CD4-positive, alpha-beta T cell treated with Interleukin-6 for 4 hours (primary cell): Measurements from ENCODE around the gene SLC7A8.
"Not testable (repeated sequence)": the region's sequence is repeated elsewhere in the genome, so short reads cannot be mapped to it uniquely, and the experiment has no call there.

Experiments used
- DNase-seq: peaks from one replicate; pipeline ENCODE4 v3.0.0-alpha.2; 2020; ENCODE audit warnings: mixed read lengths

The SLC7A8 gene

GRCh38 chr14:23183479-23183878 lies at the start of gene SLC7A8:
Gene SLC7A8, minus strand, starts transcription at chr14:23183660. Its CDS starts 746 bp downstream, at chr14:23182914.
- peak; percentile 53 for DNase-seq

DNA sequence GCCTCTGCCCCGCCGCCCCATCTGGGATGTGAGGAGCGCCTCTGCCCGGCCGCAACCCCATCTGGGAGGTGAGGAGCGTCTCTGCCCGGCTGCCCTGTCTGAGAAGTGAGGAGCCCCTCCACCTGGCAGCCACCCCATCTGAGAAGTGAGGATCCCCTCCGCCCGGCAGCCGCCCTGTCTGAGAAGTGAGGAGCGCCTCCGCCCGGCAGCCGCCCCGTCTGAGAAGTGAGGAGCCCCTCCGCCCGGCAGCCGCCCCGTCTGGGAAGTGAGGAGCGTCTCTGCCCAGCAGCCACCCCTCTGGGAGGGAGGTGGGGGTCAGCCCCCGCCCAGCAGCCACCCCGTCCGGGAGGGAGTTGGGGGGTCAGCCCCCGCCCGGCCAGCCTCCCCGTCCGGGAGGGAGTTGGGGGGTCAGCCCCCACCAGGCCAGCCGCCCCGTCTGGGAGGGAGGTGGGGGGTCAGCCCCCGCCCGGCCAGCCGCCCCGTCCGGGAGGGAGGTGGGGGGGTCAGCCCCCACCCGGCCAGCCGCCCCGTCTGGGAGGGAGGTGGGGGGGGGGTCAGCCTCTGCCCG lies 48.9 kb upstream of the SLC7A8 start:
- DNase-seq = not testable (repeated sequence)

GRCh38 chr14:23228812-23229211 lies 45.4 kb upstream of the SLC7A8 start:
- no peak for DNase-seq

DNA sequence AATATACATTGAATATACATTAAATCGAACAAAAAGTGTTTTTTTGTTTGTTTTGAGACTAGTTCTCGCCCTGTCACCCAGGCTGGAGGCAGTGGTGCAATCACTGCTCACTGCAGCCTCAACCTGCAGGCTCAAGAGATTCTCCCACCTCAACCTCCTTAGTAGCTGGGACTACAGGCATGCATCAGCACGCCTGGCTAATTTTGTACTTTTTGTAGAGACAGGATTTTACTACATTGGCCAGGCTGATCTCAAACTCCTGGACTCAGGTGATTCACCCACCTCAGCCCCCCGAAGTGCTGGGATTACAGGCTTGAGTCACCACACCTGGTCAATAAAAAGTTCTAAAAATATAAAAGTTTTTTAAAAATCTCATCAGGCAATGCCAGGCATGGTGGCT lies 44.1 kb upstream of the SLC7A8 start:
- DNase-seq = no peak

DNA sequence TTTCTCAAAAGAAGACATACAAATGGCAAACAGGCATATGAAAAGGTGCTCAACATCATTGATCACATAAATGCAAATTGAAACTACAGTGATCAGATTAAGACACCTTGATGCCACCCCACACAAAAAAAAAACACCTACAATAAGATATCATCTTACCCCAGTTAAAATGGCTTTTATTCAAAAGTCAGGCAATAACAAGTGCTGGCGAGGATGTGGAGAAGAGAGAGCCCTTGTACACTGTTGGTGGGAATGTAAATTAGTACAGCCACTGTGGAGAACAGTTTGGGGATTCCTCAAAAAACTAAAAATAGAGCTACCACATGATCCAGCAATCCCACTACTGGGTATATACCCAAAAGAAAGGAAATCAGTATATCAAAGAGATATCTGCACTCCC lies 41.5 kb upstream of the SLC7A8 start:
- DNase-seq = not testable (repeated sequence)

DNA sequence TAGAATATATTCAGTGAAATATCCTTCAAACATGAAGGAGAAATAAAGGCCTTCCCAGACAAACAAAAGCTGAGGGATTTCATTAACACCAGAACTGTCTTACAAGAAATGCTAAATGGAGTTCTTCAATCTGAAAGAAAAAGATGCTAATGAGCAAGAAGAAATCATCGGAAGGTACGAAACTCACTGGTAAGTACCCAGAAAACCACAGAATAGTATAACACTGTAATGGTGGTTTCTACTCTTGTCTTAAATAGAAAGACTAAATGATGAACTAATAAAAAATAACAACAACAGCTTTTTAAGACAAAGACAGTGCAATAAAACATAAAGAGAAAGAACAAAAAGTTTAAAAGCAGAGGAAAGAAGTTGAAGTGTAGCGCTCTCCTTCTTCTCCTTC lies 35.6 kb upstream of the SLC7A8 start:
- no peak for DNase-seq

DNA sequence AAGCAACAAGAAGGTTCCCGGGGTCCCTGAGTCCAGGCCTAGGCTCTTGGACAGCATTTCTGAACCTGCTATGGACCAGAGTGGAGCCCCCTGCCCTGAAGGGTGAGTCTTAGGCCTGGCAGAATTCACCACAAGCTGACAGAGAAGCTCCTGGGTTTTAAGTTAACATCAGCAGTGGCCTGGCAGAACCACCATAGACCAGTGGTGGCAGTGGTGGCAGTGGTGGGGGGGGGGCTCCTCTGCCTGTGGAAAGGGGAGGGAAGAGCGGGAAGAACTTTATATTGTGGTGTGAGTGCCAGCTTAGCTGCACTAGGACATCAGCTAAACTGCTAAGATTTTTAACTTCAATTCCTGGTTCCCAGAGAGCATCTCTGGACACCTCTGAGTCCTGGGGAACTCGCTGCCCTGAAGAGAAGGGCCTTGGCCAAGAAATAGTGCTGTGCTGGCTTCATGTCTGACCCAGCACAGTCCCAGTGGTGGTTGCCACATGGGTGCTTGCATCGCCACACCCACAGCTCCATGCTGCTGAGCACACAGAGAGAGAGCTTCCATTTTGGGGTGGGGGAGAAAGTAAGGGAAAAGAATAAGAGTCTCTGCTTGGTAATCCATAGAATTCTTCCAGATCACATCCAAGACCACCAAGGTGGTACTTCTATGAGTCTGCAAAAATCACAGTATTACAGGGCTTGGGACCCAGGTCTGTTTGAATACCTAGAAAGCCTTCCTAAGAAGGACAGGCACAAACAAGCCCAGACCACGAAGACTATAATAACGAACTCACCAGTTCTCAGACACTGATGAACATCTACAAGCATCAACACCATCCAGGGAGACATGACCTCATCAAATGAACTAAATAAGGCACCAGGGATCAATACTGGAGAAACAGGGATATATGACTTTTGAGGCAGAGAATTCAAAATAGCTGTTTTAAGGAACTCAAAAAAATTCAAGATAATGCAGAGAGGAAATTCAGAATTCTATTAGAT lies 33.9 kb upstream of the SLC7A8 start:
- DNase-seq = no peak

DNA sequence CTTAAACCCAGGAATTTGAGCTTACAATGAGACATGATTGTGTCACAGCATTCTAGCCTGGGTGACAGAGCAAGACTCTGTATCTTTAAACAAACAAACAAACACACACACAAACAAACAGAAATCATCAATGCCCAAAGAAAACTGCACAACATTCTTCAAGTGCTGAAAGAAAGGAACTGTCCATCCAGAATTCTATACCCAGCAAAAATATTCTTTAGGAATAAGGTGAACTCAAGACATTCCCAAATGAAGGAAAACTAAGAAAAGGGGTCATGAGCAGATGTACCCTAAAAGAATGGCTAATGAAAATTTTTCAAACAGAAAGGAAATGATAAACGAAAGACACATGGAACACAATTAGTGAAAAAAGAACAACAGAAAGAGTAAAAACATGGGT lies 32.0 kb upstream of the SLC7A8 start:
- DNase-seq = no peak

GRCh38 chr14:23209651-23210423 lies 26.4 kb upstream of the SLC7A8 start:
- DNase-seq = no peak

DNA sequence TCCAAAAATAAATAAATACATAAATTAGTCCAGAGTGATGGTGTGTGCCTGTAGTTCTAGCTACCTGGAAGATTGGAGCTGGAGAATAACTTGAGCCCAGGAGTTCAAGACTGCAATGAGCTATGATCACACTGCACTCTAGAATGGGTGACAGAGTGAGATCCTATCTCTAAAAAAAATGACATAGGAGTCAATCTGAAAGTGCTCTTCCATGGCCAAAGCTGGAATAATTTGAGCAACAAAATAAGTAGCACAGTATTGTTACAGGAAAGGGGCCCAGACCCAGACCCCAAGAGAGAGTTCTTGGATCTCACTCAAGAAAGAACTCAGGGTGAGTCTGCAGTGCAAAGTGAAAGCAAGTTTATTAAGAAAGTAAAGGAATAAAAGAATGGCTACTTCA lies 24.9 kb upstream of the SLC7A8 start:
- no peak for DNase-seq

DNA sequence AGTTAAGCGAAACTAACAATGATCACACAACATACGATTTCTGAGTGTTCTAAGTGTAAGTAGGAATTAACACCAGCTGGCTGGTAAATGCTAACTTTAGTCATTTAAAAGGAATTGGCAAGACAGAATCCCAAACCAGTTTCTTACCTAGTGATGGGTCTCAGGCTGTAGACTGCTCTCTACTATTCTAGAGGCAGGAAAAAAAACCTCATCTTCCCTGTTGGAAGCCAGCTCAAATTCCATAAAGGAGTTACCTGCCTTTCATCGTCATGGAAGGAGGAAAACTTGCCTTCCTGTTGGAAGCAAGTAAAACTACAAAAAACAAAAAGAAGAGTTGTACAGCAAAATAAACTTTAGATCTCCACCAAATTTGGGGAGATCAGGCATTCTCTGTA lies 23.7 kb upstream of the SLC7A8 start:
- DNase-seq = no peak

- no peak for DNase-seq
Measured at GRCh38 chr14:23206422-23207145, 23.1 kb upstream of the SLC7A8 start.

GRCh38 chr14:23202001-23202400 lies 18.5 kb upstream of the SLC7A8 start:
- no peak for DNase-seq

- not testable (repeated sequence) for DNase-seq
Measured at GRCh38 chr14:23199141-23199540, 15.7 kb upstream of the SLC7A8 start.

DNA sequence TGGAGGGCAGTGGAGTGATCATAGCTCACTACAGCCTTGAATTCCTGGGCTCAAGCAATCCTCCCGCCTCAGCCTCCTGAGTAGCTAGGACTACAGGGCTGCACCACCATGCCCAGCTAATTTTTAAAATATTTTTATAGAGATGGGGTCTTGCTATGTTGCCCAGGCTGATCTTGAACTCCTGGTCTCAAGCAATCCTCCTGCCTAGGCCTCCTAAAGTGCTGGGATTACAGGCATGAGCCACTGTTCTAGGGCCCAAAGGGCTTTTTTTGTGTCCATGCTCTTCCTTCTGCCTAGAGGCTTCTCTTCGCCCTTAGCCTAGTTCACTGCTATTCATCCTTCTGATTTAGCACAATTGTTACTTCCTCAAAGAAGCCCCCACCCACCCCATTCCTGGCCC lies 13.0 kb upstream of the SLC7A8 start:
- DNase-seq = not testable (repeated sequence)

DNA sequence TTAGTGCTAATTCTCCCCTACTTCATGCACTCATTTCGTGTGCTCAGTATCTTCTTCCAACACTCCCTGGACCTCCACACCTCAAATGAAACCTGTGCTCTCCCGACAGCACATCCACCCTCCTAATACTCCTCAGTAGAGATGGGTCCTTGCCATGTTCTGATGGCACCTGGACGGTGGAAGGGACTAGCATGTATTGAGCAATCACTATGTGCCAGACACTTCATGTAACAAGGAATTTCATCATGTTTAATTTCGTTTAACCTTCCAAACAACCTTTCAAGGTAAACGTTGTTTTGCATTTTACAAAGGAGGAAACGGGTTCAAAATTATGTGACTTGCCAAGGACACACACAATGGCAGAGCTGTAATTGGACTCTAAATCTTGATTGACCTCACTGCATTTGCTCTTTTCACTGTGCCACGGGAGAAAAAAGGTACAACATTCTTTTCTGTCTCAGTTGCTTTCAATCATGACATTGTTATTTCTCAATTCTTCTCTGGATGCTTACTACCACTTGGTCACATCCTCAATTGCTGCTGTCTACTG lies 12.2 kb upstream of the SLC7A8 start:
- DNase-seq = no peak

DNA sequence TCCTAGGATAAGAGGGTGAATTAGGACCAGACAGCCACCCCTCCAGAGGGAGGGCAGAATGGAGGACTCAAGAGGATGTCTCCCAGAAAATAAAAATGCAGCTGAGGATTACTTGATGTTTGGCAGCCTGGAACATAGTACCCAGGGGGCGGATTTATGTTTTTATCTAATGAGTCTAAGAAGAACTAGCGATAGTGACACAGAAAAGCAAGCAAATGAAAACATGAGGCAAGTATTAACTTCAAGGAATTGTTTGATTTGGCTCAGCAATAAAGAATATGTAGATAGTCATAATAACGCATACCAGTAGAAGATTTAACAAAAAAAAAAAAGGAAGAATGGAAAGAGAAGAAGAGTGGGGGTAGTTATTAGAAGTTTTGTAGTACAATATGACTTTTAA lies 10.0 kb upstream of the SLC7A8 start:
- DNase-seq = no peak

GRCh38 chr14:23187925-23188324 lies 4.5 kb upstream of the SLC7A8 start:
- no peak for DNase-seq

- DNase-seq = peak; percentile 30
Measured at GRCh38 chr14:23186913-23187654, 3.6 kb upstream of the SLC7A8 start.

DNA sequence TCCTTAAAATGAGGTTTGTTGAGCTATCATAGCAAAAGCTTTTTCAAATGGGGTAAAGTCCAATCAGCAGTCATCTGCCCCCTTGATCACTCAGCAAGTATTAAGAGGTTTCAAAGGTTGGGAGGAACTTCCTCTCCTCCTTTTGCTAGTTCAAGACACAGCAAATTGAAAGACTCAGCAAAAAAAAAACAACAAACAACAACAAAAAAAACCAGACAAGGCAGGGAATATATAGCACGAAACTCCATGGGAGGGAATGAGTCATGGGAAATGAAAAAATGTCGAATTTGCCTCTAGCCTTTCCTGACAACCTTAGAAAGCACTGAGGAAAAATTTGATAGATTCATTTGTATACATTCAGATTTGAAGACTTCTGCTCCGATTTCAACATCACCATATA lies 1.6 kb upstream of the SLC7A8 start:
- no peak for DNase-seq

DNA sequence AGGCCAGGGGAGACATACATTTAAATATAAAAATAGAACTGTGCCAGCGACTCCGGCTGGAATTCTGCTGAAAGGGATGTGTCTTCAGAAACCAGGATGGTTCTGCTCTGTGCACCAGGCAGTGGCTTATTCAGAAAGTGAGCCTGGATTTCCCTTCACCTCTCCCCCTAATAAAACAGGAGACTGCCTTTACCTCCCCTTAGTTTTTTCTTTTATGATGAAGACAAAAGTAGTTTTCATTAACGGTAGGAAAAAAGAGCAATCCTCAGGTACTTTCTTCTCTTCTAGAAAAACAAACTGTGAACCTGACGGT lies 346 bp downstream of the SLC7A8 start:
- no peak for DNase-seq
